OCI-LY7 (cell line): ENCODE results near the gene BSND. TPM values are rescaled to one million over a fixed set of nuclear protein-coding genes. Genes with fewer than 3 reads are reported as not detected.

Source experiments
- BruUV-seq: library from RNA; stranded (reverse); fragments of 400-500 nt; replicated peaks from 2 replicates; lab custom pipeline; 2021; lab: Mats Ljungman, UMichigan
- CTCF ChIA-PET: fragments of 300-600 bp; sonication (Branson Sonifier 250); formaldehyde crosslinking; loops from one replicate; lab custom pipeline; 2022; ENCODE audit warnings: antibody characterized with exemption; ENCODE audit not compliant: unreplicated experiment; lab: Charles Lee
- POLR2A ChIA-PET: fragments of 300-600 bp; sonication (Branson Sonifier 250); formaldehyde crosslinking; loops from one replicate; lab custom pipeline; 2022; ENCODE audit warnings: antibody characterized with exemption; lab: Charles Lee
- DNase-seq: peaks from one replicate; pipeline ENCODE4 v3.0.0-alpha.2; 2015; ENCODE audit warnings: low spot score
- H2AFZ ChIP-seq: fragments of 200-600 bp; sonication (generic), shearing (Covaris generic); 2 replicates; pipeline ENCODE4 v1.6.1; 2014; ENCODE audit warnings: mild to moderate bottlenecking, antibody characterized with exemption, low read length, moderate library complexity
- H3K27ac ChIP-seq: fragments of 200-600 bp; sonication (generic); 2 replicates; pipeline ENCODE4 v1.5.1; 2014; ENCODE audit warnings: mixed run types, low read depth, mild to moderate bottlenecking, moderate library complexity, low read length, inconsistent platforms; ENCODE audit not compliant: poor library complexity, severe bottlenecking
- H3K36me3 ChIP-seq: fragments of 200-600 bp; sonication (generic); 2 replicates; pipeline ENCODE4 v1.6.1; 2014; ENCODE audit warnings: mild to moderate bottlenecking, antibody characterized with exemption, low read length, moderate library complexity, mixed read lengths; ENCODE audit not compliant: insufficient read depth
- H3K4me1 ChIP-seq: fragments of 200-600 bp; sonication (generic); 2 replicates; pipeline ENCODE4 v1.5.1; 2014; ENCODE audit warnings: mild to moderate bottlenecking, low read length; ENCODE audit not compliant: insufficient read depth, poor library complexity, severe bottlenecking
- H3K4me2 ChIP-seq: fragments of 200-600 bp; sonication (generic); 2 replicates; pipeline ENCODE4 v1.6.1; 2014; ENCODE audit warnings: mild to moderate bottlenecking, low read length
- H3K4me3 ChIP-seq: fragments of 200-600 bp; sonication (generic); 2 replicates; pipeline ENCODE4 v1.5.1; 2014; ENCODE audit warnings: mild to moderate bottlenecking, low read depth, low read length; ENCODE audit not compliant: poor library complexity, severe bottlenecking
- H3K79me2 ChIP-seq: fragments of 200-600 bp; sonication (generic); 2 replicates; pipeline ENCODE4 v1.6.1; 2016; ENCODE audit warnings: low read depth, mild to moderate bottlenecking, low read length, moderate library complexity, mixed read lengths; ENCODE audit not compliant: insufficient read depth
- H3K9me2 ChIP-seq: fragments of 200-600 bp; sonication (generic); 2 replicates; pipeline ENCODE4 v1.6.1; 2016; ENCODE audit warnings: mild to moderate bottlenecking, low read length, mixed read lengths; ENCODE audit not compliant: insufficient read depth
- H3K9me3 ChIP-seq: fragments of 200-600 bp; sonication (generic); 2 replicates; pipeline ENCODE4 v1.6.1; 2014; ENCODE audit warnings: mild to moderate bottlenecking, mixed run types, low read length, mixed read lengths
- H4K20me1 ChIP-seq: fragments of 200-600 bp; sonication (generic); 2 replicates; pipeline ENCODE4 v1.6.1; 2014; ENCODE audit warnings: mild to moderate bottlenecking, antibody characterized with exemption, low read length, moderate library complexity, mixed read lengths; ENCODE audit not compliant: insufficient read depth
- CTCF ChIP-seq: fragments of 200-600 bp; sonication (generic); conservative IDR thresholded peaks from 2 replicates; pipeline ENCODE4 v1.5.1; 2014; ENCODE audit warnings: mild to moderate bottlenecking, antibody characterized with exemption, low read length, moderate library complexity, mixed read lengths
- EZH2phosphoT487 ChIP-seq: fragments of 200-600 bp; sonication (generic); IDR thresholded peaks from 2 replicates; pipeline ENCODE4 v1.6.1; 2018; ENCODE audit warnings: low read depth, borderline replicate concordance, mild to moderate bottlenecking, mixed run types, antibody characterized with exemption, low read length, moderate library complexity, mixed read lengths
- intact Hi-C: fragments of 100-400 bp; cut with micrococcal nuclease; formaldehyde crosslinking; loops from one replicate; pipeline ENCODE4 v1.10.0; 2022; ENCODE audit not compliant: unreplicated experiment
- total RNA-seq, 2 experiments: library from RNA; depleted of rRNA in 1 of 2; stranded (reverse); fragments of >200 nt in 1 of 2; shearing (Covaris generic) in 1 of 2; gene quantifications; 2 replicates each; pipeline ENCODE4 v1.2.3, GENCODE V29; 2014 to 2022

BSND gene
- total RNA-seq, 2 experiments from 2014 or later = not detected

- CTCF ChIA-PET = interaction anchor here (1.3 kb wide), 1 partner anchor 46 kb away, joined by 4 read pairs; no protein-coding TSS in a partner anchor
- no TSS peak for BruUV-seq
Measured at GRCh38 chr1:54950006-54950368, 48.7 kb upstream of the BSND start.

GRCh38 chr1:54950369-54951163 is 48.2 kb upstream of the BSND start:
- Histone ChIP-seq H2AFZ (no peak overlapping the region), H3K9me2 (no peaks in the 10 kb centered on the region), H3K4me3 (no peak overlapping the region), H3K4me2 (no peak overlapping the region), H3K27ac (no peak overlapping the region), H3K36me3 (no peaks in the 10 kb centered on the region), H3K4me1 (no peaks in the 10 kb centered on the region), H3K79me2 (no peaks in the 10 kb centered on the region), H4K20me1 (no peaks in the 10 kb centered on the region), H3K9me3 (no peaks in the 10 kb centered on the region)
- intact Hi-C loops = loop anchor here (1.0 kb wide), 2 partner anchors 46 to 72 kb away; no protein-coding TSS in a partner anchor
- DNase-seq = peak; percentile 36
- peak; percentile 81 for TF ChIP-seq CTCF
- no peak for TF ChIP-seq EZH2phosphoT487
- BruUV-seq = no TSS peak
- ChIA-PET CTCF (interaction anchor here (1.3 kb wide), 1 partner anchor 46 kb away, joined by 4 read pairs; no protein-coding TSS in a partner anchor), POLR2A (no interaction called here)

More at GRCh38 chr1:54950006-54950368, 48.7 kb upstream of the BSND start:
- H3K4me1 ChIP-seq = no peaks in the 10 kb centered on the region
- no peaks in the 10 kb centered on the region for H3K79me2 ChIP-seq
- no peak overlapping the region for H3K4me3 ChIP-seq
- no peak overlapping the region for H3K27ac ChIP-seq
- H3K4me2 ChIP-seq = no peak overlapping the region
- H3K9me3 ChIP-seq = no peaks in the 10 kb centered on the region
- no peaks in the 10 kb centered on the region for H4K20me1 ChIP-seq
- no peak for DNase-seq
- POLR2A ChIA-PET = no interaction called here
- intact Hi-C loops = loop anchor here (1.0 kb wide), 2 partner anchors 46 to 72 kb away; no protein-coding TSS in a partner anchor
- H3K36me3 ChIP-seq = no peaks in the 10 kb centered on the region
- H2AFZ ChIP-seq = no peak overlapping the region
- no peak for TF ChIP-seq CTCF
- no peak for TF ChIP-seq EZH2phosphoT487
- no peaks in the 10 kb centered on the region for H3K9me2 ChIP-seq

DNA sequence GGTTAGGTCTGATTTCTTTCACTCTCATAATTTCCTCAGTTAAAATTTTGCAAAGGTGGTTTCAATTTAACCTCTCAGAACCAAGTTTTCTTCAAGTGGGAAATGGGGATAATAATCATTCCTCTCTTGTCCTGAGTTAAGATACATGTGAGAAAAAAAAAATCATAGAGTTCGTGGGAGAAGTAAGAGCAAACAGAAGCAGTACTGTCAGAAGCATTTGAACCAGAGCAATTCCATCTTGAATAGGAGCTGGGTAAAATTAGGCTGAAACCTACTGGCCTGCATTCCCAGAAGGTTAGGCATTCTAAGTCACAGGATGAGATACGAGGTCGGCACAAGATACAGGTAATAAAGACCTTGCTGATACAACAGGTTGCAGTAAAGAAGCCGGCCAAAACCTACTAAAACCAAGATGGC is 46.9 kb upstream of the BSND start:
- intact Hi-C loops = no loop called here
- Histone ChIP-seq H3K4me2 (no peak overlapping the region), H4K20me1 (no peaks in the 10 kb centered on the region), H3K9me3 (no peaks in the 10 kb centered on the region), H3K9me2 (no peaks in the 10 kb centered on the region), H3K27ac (no peak overlapping the region), H2AFZ (no peak overlapping the region), H3K4me3 (no peak overlapping the region), H3K4me1 (no peaks in the 10 kb centered on the region), H3K79me2 (no peaks in the 10 kb centered on the region), H3K36me3 (no peaks in the 10 kb centered on the region)
- TF ChIP-seq CTCF = no peak
- no peak for TF ChIP-seq EZH2phosphoT487
- no peak for DNase-seq
- CTCF ChIA-PET = no interaction called here
- POLR2A ChIA-PET = no interaction called here
- no TSS peak for BruUV-seq
